Measurements from ENCODE around the gene UBAP1.

The UBAP1 gene

GRCh38 chr9:34230556-34230955, 51.7 kb downstream of the UBAP1 start:
- TF ChIP-seq REST (IDR thresholded peaks at IDR 0.05; ENCODE audit: insufficient read depth in 1 of 2, low read depth in 2 of 2, low read length in 2 of 2): no peak
- no peak for TF ChIP-seq POLR2AphosphoS5 (IDR thresholded peaks at IDR 0.05; ENCODE audit: low read depth, low read length)
- TF ChIP-seq FOXP2 (optimal IDR thresholded peaks at IDR 0.05; ENCODE audit: borderline replicate concordance, extremely low read depth, extremely low read length, insufficient read depth): no peak

- TF ChIP-seq REST (IDR thresholded peaks at IDR 0.05; ENCODE audit: insufficient read depth in 1 of 2, low read depth in 2 of 2, low read length in 2 of 2) (no peak), TAF1 (IDR thresholded peaks at IDR 0.05; ENCODE audit: borderline replicate concordance, insufficient read depth, low read length) (no peak), FOXP2 (optimal IDR thresholded peaks at IDR 0.05; ENCODE audit: borderline replicate concordance, extremely low read depth, extremely low read length, insufficient read depth) (no peak), POLR2AphosphoS5 (IDR thresholded peaks at IDR 0.05; ENCODE audit: low read depth, low read length) (no peak), SIN3A (IDR thresholded peaks at IDR 0.05; ENCODE audit: borderline replicate concordance, insufficient read depth, low read length) (no peak)
These were observed 53.4 kb downstream of the UBAP1 start for GRCh38 chr9:34232201-34232600.

GRCh38 chr9:34233672-34234071, 54.8 kb downstream of the UBAP1 start:
- TF ChIP-seq FOXP2 (optimal IDR thresholded peaks at IDR 0.05; ENCODE audit: borderline replicate concordance, extremely low read depth, extremely low read length, insufficient read depth): no peak
- TF ChIP-seq POLR2AphosphoS5 (IDR thresholded peaks at IDR 0.05; ENCODE audit: low read depth, low read length): no peak
- TF ChIP-seq REST (IDR thresholded peaks at IDR 0.05; ENCODE audit: insufficient read depth in 1 of 2, low read depth in 2 of 2, low read length in 2 of 2): no peak
- no peak for TF ChIP-seq SIN3A (IDR thresholded peaks at IDR 0.05; ENCODE audit: borderline replicate concordance, insufficient read depth, low read length)
- TF ChIP-seq TAF1 (IDR thresholded peaks at IDR 0.05; ENCODE audit: borderline replicate concordance, insufficient read depth, low read length): no peak

- TF ChIP-seq POLR2AphosphoS5 (IDR thresholded peaks at IDR 0.05; ENCODE audit: low read depth, low read length): no peak
- TF ChIP-seq REST (IDR thresholded peaks at IDR 0.05; ENCODE audit: insufficient read depth in 1 of 2, low read depth in 2 of 2, low read length in 2 of 2): no peak
- TF ChIP-seq FOXP2 (optimal IDR thresholded peaks at IDR 0.05; ENCODE audit: borderline replicate concordance, extremely low read depth, extremely low read length, insufficient read depth): no peak
- TF ChIP-seq TAF1 (IDR thresholded peaks at IDR 0.05; ENCODE audit: borderline replicate concordance, insufficient read depth, low read length): no peak
These were observed 59.0 kb downstream of the UBAP1 start for GRCh38 chr9:34237836-34238235.

GRCh38 chr9:34240006-34240405, 61.2 kb downstream of the UBAP1 start:
- no peak for TF ChIP-seq REST (IDR thresholded peaks at IDR 0.05; ENCODE audit: insufficient read depth in 1 of 2, low read depth in 2 of 2, low read length in 2 of 2)
- no peak for TF ChIP-seq FOXP2 (optimal IDR thresholded peaks at IDR 0.05; ENCODE audit: borderline replicate concordance, extremely low read depth, extremely low read length, insufficient read depth)
- TF ChIP-seq TAF1 (IDR thresholded peaks at IDR 0.05; ENCODE audit: borderline replicate concordance, insufficient read depth, low read length): no peak
- TF ChIP-seq SIN3A (IDR thresholded peaks at IDR 0.05; ENCODE audit: borderline replicate concordance, insufficient read depth, low read length): no peak
- no peak for TF ChIP-seq POLR2AphosphoS5 (IDR thresholded peaks at IDR 0.05; ENCODE audit: low read depth, low read length)
